HG03520 (cell line): ENCODE data around the gene PLSCR5.

Experiments
- ATAC-seq: cut with Tn5 transposase; IDR thresholded peaks from one replicate; pipeline ENCODE4 v1.9.1; 2021; ENCODE audit warnings: mild to moderate bottlenecking, moderate library complexity; ENCODE audit not compliant: unreplicated experiment

Gene PLSCR5

GRCh38 chr3:146589899-146590508 is 15.1 kb downstream of the PLSCR5 start:
- no peak for ATAC-seq

- ATAC-seq, result no peak
Measured at GRCh38 chr3:146585156-146585555, 20.0 kb downstream of the PLSCR5 start.

DNA sequence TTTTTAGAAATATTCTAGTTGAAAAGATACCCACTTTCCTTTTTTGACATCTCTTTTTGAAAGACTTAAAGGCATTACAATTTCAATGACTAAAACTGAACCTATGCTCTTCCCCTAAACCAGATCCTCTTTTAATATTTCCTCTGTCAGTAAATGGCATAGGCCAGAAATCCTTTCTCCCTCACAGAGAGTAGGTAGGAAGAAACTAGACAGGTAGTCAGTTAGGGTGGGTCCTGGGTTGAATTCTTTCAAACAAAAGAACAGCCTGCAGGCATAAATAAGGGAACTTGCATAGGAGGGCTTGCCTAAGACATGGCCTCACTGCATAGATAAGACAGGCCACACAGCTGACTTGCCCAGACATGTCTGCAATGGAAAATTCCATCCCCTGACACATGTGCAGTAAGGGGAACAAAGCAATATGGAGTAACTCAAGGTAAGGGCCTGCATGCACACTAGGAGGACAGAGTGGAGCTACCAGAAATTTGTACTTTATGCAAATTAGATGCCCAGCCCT is 23.1 kb downstream of the PLSCR5 start:
- no peak for ATAC-seq

DNA sequence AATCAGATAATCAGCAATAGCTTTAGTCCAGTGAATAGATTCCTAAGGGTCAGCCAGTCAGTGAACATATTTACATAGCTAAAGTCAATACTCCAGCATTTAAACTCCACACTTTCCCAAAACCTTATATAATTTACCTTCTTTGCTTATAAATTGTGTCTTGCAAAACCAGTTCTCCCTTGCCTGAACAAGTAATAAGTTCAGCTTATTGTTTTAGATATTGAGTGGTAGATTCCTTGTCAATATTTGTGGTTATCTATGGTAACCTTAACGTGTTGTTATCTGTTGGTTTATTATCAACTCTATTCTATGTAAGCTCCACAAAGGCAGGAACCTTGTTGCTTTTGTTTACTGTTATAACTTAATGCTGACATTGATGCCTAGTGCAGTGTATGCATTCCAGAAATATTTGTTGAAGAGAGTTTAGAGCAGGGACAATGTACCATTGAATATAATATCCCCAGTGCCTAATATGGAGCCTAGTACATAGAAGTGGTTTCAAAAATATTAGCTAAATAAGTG is 24.0 kb downstream of the PLSCR5 start:
- no peak for ATAC-seq

DNA sequence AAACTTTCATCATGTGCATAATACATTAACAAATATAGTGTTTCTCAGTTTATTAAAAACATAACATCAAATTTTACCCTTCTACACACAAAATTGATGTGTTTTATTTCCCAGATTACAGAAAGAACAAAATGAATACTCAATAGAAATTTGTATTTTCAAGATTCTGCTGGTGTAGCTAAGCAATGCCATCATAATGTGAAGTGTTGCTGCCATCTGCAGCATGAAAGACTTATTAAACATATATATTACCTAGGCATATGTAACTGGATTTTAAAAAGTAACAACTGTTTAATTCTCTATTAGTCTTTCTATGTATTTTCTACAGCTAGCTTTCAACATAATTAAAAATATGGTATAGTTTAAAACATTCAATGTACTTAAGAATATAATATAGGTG is 27.5 kb downstream of the PLSCR5 start:
- peak; percentile 64 for ATAC-seq

DNA sequence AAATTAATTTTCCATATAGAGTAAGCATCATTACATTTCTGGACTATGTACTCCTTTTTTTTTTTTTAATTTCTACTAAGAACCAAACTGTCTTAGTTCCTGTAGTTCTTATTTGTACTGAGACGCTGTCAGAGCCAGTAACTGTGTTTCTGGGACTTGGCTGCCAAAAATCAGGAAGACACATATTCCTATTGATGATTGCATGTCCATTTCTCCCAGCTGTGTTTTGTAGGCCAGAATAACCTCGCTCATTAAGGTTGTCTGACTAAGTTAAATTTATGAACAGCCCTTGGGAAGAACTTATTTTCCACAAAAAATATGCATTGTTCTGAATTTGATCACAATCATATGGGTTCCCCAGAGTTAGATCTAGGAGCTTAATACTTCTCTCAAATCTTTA is 29.5 kb downstream of the PLSCR5 start:
- ATAC-seq, result no peak

- ATAC-seq, result no peak
Measured at GRCh38 chr3:146574173-146574572, 31.0 kb downstream of the PLSCR5 start.

DNA sequence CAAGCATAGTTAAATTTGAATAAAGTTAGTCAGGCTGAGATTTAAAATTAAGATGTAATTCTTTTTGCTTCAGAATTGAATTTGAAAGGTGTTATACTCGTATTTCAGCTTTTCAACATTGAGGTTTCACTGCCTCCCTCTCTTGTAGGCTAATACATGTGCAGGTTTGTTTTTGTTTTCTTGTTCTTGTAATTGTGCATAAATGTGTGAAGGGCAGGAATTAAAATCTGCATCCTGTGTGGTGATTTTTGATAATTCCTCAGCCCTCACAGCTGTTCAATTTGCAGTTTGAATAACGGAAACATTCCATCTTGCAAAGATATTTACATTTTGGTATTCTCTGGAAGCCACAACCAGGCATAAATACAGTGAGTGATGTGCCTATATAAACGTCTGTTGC is 35.8 kb downstream of the PLSCR5 start:
- ATAC-seq, result no peak

- ATAC-seq, result no peak
Measured at GRCh38 chr3:146566138-146566537, 39.0 kb downstream of the PLSCR5 start.

GRCh38 chr3:146561879-146562278 is 43.3 kb downstream of the PLSCR5 start:
- ATAC-seq, result no peak

DNA sequence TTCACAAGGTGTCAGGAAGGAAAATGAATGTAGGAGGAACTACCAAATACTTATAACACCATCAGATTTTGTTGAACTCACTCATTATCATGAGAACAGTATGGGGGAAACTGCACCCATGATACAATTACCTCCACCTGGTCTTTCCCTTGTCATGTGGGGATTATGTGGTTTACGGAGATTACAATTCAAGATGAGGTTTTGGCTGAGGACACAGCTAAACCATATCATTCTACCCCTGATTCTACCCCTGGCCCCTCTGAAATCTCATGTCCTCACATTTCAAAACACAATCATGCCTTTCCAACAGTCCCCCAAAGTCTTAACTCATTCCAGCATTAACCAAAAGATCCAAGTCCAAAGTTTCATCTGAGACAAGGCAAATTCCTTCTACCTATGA is 43.7 kb downstream of the PLSCR5 start:
- ATAC-seq, result no peak

- ATAC-seq, result no peak
Measured at GRCh38 chr3:146560678-146561077, 44.5 kb downstream of the PLSCR5 start.

DNA sequence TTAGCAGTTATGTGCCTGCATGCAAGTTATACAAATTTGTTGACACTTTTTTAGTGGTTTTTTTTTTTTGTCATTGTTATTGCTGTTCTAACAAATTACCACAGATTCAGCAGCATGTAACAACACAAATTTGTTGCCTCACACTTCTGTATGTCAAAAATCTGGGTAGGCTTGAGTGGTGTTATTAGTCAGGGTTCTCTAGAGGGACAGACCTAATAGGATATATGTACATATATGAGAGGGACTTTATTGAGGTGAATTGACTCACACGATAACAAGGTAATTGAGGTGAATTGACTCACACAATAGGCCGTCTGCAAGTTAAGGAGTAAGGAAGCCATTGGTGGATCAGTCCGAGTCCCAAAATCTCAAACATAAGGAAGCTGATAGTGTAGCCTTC is 45.8 kb downstream of the PLSCR5 start:
- ATAC-seq, result no peak

- ATAC-seq, result no peak
Measured at GRCh38 chr3:146558781-146559180, 46.4 kb downstream of the PLSCR5 start.

DNA sequence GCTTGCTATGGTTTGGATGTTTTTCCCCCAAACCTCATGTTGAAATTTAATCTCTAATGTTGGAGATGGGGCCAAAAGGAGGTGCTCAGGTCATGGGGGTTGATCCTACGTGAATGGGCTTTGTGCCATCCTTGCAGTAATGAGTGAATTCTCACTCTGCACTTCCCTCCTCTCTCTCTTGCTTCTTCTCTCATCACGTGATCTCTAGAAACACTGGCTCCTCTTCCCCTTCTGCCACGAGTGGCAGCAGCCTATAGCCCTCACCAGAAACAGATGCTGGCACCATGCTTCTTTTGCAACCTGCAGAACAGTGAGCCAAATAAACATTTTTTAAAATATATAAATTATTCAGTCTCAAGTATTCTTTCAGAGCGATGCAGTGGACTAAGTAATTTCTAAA is 47.4 kb downstream of the PLSCR5 start:
- no peak for ATAC-seq

GRCh38 chr3:146555311-146555710 is 49.8 kb downstream of the PLSCR5 start:
- ATAC-seq, result no peak

GRCh38 chr3:146554151-146554760 is 50.9 kb downstream of the PLSCR5 start:
- ATAC-seq, result no peak

DNA sequence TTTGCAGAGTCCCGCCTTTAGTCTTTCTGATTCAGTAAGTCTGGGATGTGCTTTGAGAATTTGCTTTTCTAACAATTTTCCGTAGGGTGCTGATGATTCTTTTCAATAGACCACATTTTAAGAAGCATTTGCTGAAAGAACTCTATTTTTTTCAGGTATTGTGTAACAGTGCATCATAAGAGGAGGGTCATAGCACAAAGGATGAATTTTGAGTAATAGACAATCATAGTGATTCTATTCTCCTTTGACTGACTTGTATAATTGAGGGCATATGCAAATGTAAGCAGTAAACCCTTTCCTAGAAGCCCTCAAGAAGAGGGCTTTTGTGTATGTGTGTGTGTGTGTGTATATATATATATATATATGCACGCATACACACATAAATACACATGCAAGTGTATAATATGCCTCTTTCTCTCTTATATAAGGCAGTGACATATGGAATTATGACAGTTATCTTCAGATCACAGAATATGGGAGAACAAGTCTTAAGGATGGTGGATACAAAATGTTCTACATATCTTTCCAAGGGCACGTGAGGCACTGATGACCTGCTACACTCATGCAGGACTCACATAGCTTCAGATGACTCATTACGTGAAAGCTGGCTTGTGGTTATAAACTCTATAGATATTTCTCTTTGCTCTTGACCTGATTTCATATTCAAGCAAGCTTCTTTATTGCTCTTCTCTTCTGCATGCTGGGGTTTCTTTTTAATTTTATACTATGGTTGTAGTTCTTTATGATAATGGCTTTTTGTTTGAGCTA is 54.2 kb downstream of the PLSCR5 start:
- peak; percentile 94 for ATAC-seq

- no peak for ATAC-seq
Measured at GRCh38 chr3:146550070-146550615, 55.0 kb downstream of the PLSCR5 start.

DNA sequence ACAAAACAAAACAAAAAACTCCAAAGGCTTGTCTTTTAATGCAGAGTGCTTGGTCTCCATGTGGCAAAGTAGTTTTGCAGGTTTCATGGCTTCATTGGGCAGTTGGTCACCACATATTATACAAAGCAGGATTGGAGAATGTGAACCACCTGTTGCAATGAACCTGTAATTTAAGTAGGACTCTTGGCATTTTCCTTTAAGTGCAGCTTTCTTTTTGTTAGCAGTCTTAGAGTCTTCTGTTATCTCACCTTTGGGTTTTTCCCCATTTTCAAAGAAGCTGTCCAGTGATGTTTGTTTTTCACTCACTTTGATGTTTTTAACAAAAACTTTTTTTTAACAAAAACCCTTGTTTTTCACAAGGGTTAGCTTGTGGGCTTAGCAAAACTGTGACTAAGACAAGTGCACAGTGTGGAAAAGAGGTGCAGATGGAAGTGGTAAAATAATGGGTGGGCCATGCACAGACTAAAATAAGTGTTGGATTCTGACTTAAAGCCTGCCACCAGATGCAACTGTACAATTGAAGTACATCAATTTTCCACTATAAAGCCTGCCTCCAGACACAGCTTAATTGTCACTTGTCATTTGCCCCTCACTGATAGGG is 57.8 kb downstream of the PLSCR5 start:
- no peak for ATAC-seq

DNA sequence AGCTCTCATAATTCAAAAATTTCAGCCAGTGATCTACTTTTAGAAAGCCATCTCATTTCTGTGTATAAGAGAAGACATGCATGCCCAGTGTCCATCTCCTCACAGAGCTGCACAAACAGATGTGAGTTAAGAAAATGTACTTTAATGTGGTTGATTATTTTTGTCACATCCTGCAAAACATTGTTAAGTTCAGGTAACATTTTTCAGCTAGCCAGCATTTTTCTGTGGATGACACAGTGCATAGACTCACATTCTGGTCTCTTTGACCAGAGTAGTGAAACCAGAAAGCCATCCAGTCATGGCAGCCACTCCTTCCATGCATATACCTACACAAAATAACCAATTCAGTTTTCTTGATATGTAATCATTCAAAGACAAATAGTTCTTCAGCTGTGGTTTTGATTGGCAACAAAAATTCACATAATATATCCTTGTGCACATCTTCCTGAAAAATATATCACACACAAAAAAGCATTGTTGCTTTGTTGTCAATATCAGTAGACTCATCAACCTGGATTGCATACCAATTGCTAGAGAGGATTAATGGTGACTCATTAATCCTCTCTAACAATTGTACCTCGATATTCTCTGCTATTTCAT is 58.7 kb downstream of the PLSCR5 start:
- no peak for ATAC-seq
